GM19193 (cell line): ENCODE results near the gene ITPRIP.

Experiments
- POLR2A ChIP-seq: IDR thresholded peaks from 4 replicates; pipeline ENCODE4 v1.6.1; 2011; ENCODE audit not compliant: insufficient read depth, insufficient read length; ENCODE audit errors: extremely low read depth

Gene ITPRIP

GRCh38 chr10:104349623-104350126 lies 11.4 kb upstream of the ITPRIP start:
- no peak for TF ChIP-seq POLR2A

DNA sequence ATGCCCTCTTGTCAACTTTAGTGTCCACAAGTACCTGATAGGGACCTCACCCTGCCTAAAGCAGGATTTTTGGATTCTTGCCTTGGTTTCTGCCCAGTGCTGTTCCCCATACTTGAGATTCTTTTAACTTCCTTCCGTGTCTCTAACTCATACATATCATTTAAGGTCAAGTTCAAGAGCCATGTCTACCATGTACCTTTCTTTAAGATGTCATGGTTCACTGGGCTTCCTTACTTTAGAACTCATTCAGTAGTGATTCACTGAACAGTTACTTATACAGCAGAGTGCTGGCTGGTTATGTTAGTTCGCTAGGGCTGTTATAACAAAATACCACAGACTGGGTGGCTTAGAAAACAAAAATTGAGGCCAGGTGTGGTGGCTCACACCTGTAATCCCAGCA lies 10.3 kb upstream of the ITPRIP start:
- TF ChIP-seq POLR2A, result no peak

GRCh38 chr10:104347295-104348045 lies 9.2 kb upstream of the ITPRIP start:
- TF ChIP-seq POLR2A, result no peak

DNA sequence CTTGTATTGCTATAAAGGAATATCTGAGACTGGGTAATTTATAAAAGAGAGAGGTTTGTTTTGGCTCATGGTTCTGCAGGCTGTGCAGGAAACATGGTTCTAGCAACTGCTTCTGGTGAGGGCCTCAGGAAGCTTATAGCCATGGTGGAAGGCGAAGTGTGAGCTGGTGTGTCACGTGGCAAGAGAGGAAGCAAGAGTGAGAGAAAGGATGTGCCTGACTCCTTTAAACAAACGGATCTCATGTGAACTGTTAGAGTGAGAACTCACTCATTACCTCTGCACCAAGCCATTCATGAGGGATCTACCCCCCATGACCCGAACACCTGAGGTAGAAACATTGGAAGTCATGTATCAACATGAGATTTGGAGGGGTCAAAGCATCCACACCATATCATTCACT lies 7.7 kb upstream of the ITPRIP start:
- TF ChIP-seq POLR2A, result no peak

DNA sequence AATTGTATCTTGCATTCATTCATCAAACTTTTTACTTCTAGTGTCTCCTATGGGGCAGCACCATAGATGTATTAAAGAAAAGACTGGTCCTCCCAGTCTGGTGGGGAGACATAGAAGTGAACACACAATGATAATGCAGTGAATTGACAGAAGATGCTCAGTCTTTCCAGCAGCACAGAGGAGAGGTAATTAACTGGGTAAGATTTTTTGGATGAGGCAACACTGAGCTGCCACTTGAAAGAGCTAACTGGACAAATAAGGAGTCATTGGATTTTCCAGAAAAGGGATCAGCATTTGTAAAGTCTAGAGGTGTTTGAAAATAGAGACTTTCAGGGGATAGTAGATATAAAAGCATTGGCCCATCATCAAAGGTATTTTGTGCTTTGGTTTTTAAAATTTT lies 7.2 kb upstream of the ITPRIP start:
- no peak for TF ChIP-seq POLR2A

DNA sequence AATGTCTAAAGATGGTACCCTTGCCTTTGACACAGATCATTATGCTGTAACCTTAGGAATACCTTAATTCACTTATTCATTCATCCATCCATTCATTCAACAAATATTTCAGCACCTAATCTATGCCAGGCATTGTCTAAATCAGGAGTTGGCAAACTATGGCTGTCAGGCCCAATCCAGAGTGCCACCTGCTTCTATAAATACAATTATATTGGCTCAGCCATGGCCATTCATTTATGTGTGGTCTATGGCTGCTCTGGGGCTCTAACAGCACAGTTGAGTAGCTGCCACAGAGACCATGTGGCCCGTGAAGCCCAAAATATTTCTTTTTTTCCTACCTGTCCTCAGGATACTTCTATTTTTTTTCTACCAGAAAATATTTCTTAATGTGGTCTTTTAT lies 6.0 kb upstream of the ITPRIP start:
- no peak for TF ChIP-seq POLR2A

DNA sequence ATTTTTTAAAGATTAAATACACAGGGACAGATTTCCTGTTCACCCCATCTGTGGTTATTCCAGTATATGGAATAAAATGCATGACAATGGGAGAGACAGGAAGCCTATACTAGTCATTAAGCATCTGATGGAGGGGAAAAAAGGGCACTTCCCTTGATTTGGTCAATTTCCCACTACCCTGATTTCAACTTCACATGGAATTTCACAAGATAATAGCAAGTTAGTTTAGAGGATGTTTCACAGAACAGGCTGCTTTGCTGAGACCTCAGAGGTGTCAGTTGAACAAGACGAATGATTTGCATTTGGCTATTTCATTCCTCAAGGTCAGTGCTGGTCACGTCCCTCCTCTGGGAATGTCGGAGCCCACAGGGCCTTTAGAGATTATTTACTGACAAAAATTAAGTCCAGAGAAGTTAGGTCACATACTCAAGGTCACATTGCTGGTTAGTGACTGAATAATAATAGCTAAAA lies 4.7 kb upstream of the ITPRIP start:
- TF ChIP-seq POLR2A, result no peak

DNA sequence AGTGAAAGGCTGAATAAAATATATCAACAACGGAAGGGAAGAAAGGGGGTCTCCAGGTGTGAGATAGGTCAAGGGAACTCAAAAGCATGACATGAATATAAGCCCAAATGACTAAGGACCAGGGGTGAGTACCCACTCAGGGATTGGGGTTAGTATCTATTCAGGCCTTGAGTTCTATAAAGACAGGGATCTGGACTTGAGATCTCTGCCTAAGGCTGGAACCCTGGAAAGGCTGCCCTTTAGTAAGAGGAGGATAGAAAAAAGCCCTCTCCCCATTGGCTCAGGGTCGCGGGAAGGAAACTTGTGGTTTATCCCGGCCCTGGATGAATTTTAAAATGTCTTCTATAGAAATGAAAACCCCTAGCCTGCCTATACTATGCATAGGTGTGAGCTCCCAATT lies 2.4 kb upstream of the ITPRIP start:
- TF ChIP-seq POLR2A, result no peak

DNA sequence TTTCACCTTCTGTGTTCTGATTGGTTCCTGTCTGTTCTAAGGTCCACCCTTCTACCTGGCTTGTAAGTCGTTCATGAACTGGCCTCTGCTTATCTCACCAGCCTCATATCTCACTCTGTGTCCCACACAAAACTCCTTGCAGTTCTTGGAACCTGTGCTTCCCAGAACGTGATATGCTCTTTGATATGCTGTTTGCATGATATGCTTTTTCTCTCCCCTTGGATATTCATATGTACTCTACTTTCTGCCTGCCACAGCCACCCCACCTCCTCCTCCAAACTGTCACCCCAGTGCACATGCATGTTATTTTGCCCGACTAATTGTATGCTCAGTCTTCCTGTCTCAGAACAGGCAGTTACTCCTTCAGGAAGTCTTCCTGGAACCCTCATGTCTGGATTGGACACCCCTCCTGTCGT lies 1.9 kb upstream of the ITPRIP start:
- TF ChIP-seq POLR2A, result no peak

GRCh38 chr10:104339469-104340110 lies 1.3 kb upstream of the ITPRIP start:
- no peak for TF ChIP-seq POLR2A

DNA sequence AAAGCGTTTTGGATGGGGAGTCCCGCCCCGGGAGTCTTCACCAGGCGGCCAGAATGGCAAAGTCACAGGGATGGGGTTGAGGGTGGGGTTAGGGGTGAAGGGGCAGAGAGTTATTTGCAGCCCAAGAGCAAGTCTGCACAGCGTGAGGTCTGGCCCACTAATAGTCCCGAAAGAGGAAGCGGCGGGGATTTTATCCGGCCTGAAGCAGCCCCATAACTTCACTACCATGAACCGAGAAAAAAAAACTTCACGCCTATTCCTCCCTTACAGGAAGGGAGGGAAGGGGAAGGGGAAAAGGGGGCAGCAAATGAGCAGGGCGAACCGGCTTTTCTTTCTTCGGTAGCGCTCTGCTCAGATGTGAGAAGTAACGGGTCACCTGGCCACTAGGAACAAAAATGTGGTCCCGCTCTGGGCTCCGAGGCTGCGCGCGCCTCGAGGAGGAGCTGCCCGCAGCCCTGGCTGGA lies 712 bp downstream of the ITPRIP start:
- no peak for TF ChIP-seq POLR2A

- no peak for TF ChIP-seq POLR2A
These were observed 1.3 kb downstream of the ITPRIP start for GRCh38 chr10:104336821-104337467.

DNA sequence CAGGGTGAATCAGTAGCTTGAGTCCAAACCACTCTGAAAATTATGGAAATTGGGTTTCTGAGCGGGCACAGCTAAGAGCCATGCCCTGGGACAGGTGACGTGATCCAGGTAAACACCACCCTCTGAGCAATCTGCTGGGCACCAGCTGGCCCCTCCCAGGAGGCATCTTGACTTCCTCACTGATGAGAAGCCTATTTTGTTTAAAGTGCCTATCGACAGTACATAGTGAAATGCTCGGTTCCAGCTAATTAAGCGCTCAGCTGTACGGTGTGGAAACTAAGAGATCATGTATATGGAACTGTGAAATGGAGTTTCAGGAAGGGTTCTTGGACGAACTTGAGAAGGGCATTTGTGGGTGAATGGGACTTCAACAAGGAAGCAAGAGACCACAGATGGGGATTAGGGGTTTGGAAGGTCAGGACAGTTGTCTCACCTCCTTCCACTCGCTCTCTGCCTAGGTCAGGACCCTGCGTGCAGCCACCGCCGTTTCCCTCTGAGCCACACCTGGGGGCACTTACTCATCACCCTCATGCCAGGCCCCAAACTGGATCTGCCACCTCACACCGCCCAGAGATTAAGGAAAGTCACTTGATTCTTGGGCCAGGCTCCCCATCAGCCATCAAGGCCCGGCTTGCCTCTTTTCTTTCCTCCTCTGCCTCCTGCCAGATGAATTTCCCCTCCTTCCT lies 3.2 kb downstream of the ITPRIP start:
- no peak for TF ChIP-seq POLR2A

DNA sequence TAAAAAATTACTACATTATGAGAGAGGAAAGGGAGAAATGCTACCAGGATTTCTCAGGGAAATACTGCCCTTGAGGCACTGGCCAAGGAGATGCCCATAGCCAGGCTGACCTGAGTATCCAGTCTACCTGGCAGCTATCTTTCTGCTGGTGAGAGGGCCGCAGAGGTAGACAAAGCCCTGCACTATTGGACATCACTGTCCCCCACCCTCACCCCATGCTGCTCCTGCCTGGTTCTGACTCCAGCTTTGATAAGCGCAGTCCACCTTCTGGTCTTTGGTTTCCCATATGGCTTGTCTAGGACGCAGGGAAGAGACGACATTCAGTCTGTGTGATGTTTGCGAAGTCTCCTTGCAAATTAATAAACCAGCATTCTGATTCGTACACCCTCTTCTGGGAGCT lies 3.7 kb downstream of the ITPRIP start:
- TF ChIP-seq POLR2A, result no peak
